ENCODE results near the gene SFT2D3.

The SFT2D3 gene

DNA sequence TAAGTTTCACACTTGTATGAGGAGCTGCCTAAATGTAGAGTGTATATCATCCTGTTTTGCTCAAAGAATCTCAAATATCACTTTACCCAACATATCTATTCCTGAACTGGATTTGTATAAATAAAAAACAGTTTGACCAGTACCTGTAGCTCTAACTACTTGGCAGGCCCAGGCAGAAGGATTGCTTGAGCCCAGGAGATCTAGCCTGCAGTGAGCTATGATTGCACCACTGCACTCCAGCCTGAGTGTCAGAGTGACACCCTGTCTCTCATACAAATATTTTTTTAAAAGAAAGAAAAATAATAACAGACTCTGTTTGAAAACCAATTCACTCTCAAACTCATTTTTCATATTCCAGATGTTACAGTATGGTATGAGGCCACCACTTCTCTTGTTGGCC, 18.2 kb upstream of the SFT2D3 start:
- no peak for DNase-seq

DNA sequence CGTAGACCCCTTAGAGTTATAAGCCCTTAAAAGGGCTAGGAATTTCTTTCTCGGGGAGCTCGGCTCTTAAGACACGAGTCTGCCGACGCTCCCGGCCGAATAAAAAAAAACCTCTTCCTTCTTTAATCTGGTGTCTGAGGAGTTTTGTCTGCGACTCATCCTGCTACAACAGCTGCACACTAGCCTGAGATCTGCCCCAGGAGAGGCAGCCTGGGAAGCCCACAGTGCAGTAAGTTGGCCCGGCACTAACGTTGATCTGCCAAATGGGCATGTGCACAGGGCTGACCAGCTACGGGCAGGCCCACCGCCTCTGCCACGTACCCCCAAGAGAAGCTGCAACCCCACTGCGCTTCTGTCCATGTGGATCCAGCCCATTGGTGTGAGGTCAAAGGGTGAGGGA, 17.5 kb upstream of the SFT2D3 start:
- no peak for DNase-seq

DNA sequence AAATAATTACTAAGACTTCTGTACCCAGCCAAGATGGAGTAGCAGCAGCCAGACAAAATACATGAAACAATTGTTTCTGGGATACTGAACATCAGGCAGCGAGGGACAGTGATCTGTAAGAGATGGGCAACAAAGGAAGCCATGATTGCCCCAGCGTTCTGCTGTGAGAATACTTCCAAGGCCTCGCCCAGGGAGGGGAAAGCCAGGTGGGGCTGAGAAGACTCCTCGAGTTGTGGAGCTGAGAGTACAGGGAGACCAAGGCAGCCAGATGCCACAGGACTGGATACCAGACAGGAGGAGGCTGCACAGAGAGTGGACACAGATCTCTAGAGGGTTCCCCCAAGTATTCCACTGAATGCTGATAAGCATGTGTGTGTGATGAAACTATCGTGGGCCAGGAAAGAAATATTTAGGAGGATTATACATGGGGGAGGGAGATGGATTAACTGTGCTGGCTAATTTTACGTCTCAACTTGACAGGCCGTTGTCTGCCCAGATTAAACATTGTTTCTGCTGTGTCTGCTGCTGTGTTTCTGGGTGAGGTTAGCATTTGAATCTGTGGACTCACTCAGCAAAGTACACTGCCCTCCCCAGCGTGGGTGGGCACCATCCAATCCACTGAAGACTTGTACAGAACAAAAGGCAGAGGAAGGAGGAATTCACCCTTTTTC, 15.8 kb upstream of the SFT2D3 start:
- no peak for DNase-seq

DNA sequence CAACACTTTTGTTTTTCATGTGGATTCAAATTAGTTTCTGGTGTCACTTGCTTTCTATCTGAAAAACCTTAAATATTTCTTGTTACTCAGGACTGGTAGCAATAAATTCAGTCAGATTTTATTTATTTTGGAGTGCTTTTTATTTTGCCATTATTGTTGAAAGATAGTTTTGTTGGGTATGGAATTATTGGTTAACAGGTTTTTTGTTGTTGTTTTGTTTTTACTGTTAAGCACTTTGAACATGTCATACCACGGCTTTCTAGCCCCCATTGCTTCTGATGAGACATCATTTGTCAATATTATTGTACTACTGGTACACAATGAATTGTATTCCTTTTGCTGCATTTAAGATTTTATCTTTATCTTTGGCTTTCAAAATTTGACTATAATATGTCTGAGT, 12.9 kb upstream of the SFT2D3 start:
- DNase-seq = no peak

DNA sequence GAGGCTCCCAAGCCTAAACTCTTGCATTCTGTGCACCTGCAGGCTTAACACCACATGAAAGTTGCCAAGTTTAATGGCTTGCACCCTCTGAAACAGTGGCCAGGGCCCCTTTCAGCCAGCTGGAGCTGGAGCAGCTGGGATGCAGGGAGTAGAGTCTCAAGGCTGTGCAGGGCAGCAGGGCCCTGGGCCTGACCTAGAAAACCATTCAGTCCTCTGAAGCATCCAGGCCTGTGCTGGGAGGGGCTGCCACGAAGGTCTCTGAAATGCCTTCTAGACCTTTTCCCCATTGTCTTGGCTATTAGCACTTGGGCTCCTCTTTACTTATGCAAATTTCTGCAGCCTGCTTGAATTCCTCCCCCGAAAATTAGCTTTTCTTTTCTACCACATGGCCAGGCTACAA, 10.6 kb upstream of the SFT2D3 start:
- no peak for DNase-seq

DNA sequence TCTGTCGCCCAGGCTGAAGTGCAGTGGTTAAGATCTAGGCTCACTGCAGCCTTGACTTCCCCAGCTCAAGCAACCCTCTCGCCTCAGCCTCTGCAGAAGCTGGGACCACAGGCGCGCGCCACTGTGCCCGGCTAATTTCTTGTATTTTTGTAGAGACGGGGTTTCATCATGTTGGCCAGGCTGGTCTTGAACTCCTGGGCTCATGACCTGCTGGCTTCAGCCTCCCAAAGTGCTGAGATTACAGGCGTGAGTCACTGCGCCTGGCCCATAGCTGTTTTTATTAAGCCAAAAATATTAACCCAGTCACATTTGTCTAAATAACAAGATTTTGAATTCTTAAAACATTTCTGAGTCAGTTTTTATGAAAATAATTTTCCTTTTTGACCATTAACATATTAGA, 6.3 kb upstream of the SFT2D3 start:
- no peak for DNase-seq

DNA sequence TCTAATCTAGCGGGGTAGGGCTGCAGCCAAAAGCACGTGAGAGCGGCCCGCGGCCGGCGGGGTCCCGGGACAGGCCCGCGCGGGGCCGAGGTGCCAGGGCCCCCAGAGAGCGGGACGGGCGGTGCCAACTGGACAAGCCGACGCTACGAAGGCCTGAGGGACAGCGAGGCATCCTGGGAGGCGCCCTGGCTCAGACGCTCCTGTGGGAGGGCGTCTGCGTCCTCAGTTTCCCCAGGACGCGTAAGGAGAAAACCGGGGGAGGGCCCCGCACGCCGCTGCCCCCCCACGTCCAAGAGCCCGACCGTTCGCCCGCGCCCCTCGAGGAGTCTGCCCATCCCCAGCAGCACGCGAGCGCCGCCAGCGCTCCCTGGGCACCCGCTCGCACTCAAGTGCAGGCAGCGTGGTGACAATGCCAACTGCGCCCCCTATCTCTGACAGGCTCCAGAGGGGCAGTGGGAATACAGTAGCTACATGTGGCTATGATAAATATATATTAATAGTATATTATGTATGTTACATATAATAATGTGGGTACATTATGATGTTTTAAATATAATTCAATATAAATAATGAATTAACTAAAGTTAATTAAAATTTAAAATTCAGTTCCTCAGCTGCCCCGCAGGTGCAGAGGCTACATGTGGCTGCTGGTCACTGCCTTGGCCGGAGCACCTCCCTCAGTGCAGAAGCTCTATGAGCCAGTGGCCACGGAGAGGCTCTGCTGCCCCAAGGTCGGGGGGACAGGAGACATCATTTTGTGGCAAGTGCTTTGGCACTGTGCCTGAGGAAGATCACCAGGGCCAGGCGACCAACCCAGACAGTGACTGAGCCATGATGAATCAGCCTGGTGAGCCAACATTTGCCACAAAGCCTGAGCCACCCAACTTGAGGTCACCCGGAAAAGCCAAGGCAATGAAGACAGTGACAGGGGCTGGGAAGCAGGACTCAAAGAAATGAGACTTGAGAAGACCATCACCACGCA, 5.5 kb upstream of the SFT2D3 start:
- DNase-seq = peak; percentile 13

DNA sequence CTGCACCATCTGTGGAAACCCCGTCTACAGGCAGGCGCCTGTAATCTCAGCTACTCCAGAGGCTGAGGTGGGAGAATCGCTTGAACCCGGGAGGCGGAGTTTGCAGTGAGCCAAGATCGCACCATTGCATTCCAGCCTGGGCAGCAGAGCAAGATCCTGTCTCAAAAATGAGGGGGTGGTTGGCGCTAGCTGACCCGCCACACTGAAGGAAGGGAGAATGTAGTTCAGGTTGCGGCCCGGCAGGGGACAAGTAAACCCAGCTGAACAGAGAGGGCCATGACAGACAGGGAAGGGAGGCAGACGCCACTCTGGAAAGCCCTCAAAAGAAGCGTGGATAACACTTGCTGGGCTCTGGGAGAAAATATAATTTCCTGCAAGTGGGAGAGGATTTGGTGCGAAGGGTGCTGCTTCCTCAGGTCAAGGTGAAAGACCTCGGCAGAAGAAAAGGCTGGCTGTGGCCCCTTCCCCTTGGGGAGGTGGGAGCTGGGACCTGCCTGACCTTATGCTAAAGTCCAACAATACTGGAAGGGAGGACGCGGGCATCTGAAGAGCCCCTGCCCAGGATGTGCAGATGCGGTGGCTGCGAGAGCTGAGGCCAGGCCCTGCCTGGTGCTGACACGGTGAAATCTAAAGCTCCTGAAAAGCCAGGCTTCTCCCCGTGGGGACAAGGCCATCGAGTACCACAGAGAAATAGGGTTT, 3.7 kb upstream of the SFT2D3 start:
- no peak for DNase-seq

DNA sequence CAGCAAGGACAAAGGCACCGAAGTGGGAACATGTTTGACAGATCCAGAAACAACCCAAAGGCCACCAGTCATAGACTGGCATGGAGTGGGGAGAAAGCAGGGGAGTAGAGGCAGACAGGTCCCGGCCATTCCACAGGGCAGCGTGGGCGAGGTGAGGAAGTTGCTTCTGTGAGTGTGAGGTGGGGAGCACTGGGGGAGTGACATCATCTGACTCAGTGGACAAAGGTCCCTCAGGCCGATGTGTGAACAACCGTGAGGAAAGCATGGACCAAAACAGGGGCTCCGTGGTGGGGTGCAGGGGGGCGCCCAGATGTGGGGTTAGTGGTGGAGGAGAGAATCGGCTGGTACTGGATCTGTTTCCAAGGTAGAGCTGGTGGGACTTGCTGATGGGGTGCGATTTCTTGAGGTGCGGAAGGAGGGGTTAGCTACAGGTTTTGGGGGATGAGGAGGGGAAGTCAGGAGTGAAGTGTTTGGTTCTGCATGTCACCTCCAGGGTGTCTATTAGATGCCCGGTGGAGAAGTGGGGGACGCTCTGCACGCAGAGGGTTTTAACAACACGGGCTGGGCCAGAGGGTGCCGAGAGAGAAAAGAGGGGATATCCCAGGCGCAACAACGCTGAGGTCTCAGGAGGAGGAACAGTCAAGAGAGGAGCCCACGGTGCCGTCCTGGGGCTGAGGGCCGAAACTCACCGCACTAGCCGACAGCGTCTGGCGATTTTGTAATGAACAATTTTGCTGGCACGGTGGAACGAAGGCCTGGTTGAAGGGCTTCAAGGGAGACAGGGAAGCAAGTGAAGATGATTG, 2.5 kb upstream of the SFT2D3 start:
- DNase-seq = no peak

DNA sequence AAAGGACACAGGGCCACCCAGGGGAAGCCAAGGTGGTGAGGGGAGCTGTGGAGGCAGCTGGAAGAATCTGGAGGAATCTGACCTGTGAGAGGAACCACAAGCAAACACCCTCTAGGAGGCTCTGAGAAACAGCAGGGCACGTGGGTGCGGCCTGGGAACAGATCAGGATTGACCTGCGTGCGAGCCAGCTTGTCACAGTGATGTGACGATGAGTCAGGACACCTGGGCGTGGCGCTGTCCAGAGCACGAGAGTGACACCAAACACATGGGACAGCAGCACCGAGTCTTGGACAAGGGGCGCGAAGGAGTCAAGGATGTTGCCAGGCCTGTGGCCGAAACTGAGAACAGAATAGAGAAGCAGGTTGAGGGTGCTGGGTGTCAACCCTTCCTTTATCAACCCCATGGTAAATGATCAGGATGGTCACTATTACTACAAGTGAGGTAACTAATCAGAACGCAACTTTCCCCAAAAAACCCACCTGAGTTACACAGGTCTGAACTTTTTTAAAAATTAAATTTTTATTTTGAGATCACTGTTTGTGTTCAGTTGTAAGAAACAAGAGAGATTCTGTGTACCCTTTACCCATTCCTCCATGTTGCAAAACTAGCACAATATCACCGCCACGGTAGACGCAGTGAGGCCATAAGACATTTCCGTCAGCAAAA, 637 bp upstream of the SFT2D3 start:
- peak; percentile 57 for DNase-seq

DNA sequence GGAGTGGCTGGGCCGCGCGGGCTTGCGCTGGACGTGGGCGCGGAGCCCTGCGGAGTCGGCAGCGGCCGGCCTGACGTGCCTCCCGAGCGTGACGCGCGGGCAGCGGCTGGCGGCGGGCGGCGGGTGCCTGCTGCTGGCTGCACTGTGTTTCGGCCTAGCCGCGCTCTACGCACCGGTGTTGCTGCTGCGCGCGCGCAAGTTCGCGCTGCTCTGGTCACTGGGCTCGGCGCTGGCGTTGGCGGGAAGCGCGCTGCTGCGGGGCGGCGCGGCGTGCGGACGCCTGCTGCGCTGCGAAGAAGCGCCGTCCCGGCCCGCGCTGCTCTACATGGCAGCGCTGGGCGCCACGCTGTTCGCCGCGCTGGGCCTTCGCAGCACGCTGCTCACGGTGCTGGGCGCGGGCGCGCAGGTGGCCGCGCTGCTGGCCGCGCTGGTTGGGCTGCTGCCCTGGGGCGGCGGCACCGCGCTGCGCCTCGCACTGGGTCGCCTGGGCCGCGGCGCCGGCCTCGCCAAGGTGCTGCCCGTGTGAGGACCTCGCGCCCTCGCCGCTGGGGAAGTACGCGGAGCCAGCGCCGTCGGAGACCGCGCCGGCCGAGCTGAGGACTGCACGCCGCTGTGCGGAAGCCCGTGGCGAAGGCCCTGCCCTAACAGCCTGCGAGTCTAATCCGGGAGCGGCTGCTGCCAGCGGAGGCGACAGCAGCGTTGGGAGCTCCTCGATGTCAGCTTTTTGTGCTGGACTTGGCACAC, 526 bp downstream of the SFT2D3 start:
- DNase-seq = peak; percentile 65

DNA sequence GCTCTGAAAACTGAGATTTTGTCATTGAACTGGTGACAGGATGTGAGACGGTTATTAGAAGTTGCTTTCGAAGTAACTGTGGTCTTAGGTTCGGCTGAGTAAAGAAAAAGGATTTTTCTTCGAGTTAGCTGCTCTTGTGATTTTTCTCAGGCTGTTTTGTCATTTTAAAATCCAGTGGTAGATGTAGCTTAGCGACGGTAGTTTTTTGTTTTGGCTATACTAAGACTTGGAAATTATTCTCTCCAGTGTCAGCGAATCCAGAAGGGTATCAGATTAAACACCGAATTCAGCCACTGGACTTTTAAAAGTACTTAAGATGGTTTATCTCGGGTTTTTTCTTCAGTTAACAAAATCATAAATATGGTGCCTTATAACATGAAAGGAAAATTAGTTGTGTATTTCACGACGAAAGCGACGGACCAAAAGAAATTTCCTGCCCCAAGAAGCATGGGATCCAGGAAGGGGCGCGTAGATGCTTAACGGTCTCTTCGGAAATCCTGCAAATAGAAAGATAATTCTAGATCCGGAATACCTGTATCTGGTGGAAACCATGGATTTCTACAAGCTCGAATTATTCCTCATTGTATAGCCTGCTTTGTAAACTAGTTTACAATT, 1.2 kb downstream of the SFT2D3 start:
- DNase-seq = peak; percentile 48

DNA sequence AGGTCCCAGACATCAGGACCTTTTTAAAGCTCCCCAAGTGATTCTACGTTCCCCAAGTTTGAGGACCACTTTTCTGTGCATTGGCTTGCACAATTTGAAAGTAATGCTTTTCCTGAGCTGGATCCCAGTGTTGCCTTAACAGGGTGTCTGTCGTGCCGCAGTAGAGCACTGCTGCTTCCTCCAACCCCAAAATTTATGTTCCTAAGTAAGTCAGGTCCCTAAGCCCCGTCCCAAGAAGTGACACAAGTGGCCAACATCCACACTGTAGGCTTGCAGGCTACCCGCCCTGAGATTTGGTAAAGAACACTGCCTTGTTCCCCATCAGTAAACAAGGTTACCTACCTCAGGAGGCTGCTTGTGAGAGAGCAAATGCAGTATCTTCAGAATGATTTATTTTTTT, 2.0 kb downstream of the SFT2D3 start:
- DNase-seq = no peak

DNA sequence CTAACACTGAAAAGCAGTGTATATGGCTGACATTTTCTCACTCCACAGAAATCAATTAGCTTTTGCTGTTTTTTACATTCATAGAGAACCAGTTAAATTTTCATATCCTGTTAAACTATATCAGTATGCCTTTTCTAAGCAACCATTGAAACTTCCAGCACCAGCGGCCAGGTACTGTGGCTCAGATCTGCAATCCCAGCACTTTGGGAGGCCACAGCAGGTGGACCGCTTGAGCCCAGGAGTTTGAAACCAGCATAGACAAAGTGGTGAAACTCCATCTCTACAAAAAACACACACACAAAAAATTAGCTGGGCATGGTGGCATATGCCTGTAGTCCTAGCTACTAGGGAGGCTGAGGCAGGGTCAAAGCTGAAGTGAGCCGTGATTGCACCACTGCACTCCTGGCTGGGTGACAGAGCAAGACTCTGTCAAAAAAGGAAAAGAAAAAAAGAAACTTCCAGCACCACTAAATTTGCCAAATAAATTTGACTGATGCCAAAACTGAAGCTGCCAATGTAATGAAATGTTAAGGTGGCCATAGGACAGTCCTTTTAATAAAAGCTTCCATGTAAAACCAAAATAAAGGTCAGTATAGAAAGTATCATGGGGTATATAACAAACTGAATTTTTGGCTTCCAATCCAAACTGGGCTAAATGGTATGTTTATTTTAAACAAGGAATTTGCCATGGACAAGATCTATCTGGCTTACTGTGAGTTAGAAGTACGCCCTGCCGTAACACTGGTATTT, 3.5 kb downstream of the SFT2D3 start:
- DNase-seq = no peak

DNA sequence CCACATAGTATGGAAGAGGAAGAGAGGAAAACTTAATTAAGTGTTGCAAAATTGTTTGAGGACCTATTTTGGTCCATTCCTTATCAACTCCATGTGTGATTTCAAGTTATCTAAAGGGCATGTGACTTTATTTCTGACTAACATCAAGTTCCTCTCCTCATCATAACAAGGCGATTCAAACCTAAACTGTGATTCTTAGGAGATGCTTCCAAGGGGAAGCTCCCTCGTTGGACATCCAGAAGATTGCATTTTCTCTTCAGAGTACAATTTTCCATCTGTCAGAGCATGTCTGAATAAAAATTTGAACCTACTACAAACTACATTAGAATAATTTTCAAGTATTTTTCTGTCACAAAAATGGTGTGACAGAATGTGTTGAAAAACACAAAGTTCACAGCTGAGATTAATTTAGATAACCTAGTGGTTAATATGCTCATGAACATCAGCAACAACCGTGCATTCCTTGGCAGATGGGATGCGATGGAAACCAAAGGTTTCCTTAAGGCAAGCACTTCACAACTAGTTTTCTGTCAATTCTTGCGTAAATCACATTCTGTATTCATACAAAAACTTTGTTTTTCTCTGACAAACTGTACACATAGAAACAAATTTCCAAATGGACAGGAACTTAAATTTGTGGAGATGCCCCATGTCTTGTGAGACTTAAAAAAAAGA, 4.2 kb downstream of the SFT2D3 start:
- DNase-seq = no peak

DNA sequence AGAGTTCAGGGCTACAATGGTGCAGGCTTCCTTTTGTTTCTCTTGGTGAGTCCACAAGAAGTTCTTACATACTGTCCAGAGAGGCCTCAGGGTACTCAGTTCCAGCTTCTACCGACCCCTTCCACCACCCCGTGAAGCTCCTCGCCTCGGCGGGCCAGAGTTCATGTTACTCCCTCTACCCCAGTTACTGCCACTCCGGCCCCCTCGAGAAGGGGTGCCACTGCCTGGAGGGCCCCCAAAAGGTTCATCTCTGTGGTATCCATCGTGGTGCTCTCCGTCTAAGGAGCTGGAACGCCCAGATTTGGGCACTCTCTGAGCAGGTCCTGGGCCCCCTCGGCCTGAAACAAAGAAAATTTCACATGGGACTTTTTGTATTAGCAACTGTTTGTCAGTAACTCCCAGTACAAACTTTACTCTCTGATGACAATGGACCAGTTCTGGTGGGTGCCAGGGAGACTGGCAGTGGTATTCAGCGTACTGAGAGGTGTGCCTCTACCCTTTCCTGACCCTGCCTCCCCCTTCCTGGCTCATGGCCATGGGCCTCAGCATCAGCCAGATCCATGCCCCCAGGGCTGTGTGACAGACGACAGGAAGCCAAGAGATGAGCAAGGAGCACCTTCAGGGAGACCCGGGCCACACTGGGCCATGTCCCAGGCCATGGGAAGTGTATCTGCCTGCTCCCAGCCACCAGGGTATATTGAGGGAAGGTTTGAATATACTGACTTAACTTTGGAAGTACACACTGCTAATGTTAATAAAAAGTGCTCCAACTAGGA, 5.1 kb downstream of the SFT2D3 start:
- DNase-seq = no peak

DNA sequence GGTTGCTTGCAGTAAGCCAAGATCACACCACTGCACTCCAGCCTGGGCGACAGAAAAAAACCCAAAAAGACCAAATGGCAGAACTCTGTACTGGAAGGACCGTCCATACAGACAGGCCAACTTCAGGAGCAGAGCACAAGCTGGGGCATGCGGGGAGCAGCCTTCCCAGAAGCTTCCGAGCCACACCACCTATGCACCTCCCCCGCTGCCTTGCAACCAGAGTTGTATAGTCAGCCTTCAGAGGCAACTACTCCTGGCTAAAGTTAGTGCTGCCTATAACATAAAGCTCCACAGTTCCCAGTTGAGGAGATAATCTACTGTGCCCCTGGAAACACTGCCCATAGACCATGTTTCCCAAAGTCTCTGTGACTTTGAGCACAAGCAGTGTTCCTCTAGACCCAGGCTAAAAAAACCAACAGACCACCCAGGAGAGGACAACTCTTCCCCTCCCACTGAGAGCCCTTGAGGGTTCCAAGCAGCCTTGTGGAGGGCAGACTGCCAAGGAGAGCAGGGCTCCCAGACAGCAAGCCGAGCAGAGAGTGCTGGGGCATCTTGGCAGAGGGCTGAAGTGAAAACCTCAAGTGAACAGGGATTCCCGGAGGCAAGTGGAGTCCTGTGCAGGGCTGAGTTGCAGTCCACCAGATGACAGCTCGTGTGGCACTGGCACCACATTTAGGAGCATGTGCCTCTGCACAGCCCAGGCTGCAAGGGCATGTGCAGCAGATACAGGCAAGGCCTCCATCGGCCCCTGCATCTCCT, 6.8 kb downstream of the SFT2D3 start:
- no peak for DNase-seq

DNA sequence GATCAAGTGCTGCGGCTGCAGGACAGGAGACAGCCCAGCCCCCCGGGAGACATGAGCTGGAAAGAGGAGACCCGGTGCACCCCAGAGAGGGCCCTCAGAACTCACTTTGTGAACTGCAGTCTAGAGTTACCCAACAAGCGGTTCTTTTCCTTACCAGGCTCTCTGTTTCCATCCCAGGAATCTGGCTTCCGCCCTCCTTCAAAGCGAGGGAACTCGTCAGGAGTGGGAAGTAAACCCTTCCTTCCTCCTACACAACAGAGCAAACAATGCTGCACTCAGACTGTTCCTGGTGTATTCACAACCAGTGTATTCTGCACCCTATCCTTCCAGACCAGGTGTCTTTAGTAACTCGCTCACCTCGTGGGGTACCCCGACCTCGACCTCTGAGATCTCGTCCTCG, 8.0 kb downstream of the SFT2D3 start:
- DNase-seq = no peak

Measured in NCI-H510A treated with DMSO at 0.1 percent for 48 hours (cell line).